Coronary artery (tissue), 2 donors: ENCODE results near the gene BAG5.
"Not testable (repeated sequence)": the region's sequence is repeated elsewhere in the genome, so short reads cannot be mapped to it uniquely, and the experiment has no call there.

Experiments used
- DNase-seq: peaks from one replicate; pipeline ENCODE4 v3.0.0-alpha.2; 2017; ENCODE audit warnings: low spot score
- H3K27ac ChIP-seq, 2 donors: fragments of 200-600 bp; sonication (generic); one replicate each; pipeline ENCODE4 v1.5.1; 2016 to 2019
- H3K4me3 ChIP-seq: fragments of 200-600 bp; sonication (generic); 2 replicates; pipeline ENCODE4 v1.5.1; 2016; ENCODE audit warnings: mild to moderate bottlenecking, moderate library complexity
- TF ChIP-seq, protein P1 (sequence below): fragments of 200-600 bp; sonication (generic); IDR thresholded peaks from one replicate; pipeline ENCODE4 v1.5.1; 2019; ENCODE audit warnings: antibody characterized with exemption

The BAG5 gene, protein sequence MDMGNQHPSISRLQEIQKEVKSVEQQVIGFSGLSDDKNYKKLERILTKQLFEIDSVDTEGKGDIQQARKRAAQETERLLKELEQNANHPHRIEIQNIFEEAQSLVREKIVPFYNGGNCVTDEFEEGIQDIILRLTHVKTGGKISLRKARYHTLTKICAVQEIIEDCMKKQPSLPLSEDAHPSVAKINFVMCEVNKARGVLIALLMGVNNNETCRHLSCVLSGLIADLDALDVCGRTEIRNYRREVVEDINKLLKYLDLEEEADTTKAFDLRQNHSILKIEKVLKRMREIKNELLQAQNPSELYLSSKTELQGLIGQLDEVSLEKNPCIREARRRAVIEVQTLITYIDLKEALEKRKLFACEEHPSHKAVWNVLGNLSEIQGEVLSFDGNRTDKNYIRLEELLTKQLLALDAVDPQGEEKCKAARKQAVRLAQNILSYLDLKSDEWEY

DNA sequence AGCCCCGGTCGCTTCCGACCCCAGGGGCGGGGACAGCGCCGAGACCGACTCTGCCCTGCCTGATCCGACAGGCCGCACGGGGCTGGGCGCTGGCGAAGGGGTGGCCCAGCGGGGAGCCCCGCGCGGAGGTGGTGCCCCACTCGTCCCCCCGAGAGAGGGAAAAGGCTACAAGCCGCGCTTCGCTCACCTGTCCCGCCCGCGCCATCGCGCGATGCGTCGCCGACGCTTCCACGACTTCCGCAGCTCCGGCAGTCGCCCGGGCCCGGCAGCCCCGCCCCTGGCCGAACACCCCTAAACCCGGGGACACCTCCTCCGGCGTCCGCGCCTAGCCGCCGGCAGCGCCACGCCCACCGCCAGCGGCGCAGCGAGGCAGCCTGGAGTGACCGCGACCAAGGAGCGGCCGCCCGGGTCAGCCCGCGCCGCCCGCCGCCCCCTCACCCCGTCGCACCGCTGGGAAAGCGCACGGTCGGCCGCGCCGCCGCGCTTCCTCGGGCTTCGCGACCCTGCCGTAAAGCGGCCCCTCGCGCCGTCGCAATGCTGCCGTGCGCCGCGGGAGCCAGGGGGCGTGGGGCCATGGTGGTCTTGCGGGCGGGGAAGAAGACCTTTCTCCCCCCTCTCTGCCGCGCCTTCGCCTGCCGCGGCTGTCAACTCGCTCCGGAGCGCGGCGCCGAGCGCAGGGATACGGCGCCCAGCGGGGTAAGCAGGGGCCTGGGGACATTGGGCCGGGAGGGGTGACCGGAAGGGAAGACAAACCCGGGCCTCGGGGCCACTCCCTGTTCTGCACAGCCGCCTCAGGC lies at the start of gene BAG5, which contains the start of gene COA8:
TSS of gene BAG5 (minus strand) at position 229 of the 797 bp plus-strand sequence. CDS start 1,493 bp downstream, outside the sequence.
TSS of gene COA8 (plus strand) at position 532 of the 797 bp plus-strand sequence. CDS start at position 574, 42 bp downstream.
- peak; percentile 88 for DNase-seq
- TF ChIP-seq, protein P1, sequence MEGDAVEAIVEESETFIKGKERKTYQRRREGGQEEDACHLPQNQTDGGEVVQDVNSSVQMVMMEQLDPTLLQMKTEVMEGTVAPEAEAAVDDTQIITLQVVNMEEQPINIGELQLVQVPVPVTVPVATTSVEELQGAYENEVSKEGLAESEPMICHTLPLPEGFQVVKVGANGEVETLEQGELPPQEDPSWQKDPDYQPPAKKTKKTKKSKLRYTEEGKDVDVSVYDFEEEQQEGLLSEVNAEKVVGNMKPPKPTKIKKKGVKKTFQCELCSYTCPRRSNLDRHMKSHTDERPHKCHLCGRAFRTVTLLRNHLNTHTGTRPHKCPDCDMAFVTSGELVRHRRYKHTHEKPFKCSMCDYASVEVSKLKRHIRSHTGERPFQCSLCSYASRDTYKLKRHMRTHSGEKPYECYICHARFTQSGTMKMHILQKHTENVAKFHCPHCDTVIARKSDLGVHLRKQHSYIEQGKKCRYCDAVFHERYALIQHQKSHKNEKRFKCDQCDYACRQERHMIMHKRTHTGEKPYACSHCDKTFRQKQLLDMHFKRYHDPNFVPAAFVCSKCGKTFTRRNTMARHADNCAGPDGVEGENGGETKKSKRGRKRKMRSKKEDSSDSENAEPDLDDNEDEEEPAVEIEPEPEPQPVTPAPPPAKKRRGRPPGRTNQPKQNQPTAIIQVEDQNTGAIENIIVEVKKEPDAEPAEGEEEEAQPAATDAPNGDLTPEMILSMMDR: no peak
- peak within 1 kb of the TSS; percentile 100 for H3K4me3 ChIP-seq
- peak within 1 kb of the TSS; percentile 89 to 99 for H3K27ac ChIP-seq

DNA sequence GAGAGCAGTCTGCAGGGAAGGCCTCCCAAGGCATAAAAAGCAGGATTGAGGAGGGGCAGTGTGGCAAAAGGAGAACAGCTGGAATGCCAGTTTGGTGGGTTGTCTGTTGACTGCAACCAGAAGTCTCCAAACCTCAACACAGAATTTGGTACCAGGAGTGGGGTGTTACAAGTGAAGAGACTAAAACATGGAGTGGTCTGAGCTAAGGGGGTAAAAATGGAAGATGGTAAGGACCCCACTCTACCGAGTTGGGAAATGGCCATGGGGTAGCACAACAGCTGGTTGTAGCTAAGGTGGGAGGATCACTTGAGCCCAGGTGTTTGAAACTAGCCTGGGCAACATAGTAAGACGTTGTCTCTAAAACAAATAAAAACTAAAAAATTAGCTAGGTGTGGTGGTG lies 48.8 kb upstream of the BAG5 start:
- no peak for DNase-seq
- no peak overlapping the region for H3K4me3 ChIP-seq
- H3K27ac ChIP-seq: no peak overlapping the region
- TF ChIP-seq, protein P1: no peak

DNA sequence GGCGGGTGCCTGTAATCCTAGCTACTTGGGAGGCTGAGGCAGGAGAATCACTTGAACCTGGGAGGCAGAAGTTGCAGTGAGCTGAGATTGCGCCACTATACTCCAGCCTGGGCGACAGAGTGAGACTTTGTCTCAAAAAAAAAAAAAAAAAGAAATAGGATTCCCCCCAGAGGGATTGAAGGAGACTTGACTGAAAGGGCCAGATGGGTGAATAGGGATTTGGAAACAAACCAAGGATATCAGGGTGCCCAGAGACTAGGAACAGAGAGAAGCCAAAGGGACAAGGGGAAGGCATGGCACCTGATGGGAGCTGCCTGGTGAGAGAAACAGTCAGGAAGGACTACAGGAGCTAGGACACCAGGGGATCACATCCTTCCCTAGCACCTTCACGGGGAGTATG lies 46.6 kb upstream of the BAG5 start:
- DNase-seq, H3K27ac ChIP-seq, H3K4me3 ChIP-seq: not testable (repeated sequence)

DNA sequence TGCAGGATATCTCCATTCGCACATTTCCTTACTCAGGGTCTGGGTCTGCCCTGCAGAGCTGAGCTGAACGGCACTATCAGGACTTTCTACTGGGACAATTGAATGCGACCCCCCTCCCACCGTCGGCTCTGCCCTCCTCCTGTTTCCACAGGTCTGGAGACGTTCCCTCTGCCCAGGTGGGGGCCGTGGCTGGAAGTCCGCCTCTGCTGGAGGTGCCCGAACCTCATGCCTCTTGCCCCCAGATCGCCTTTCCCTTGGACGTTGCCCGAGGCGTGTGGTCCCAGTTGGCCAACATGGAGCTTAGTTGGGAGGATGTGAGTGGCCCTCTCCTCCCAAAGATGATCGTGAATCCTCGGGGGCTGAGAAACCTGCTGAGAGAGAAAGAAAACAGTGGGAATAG lies 45.4 kb upstream of the BAG5 start:
- no peak for DNase-seq
- no peak overlapping the region for H3K27ac ChIP-seq
- peak overlapping the region; percentile 54 for H3K4me3 ChIP-seq
- TF ChIP-seq, protein P1: no peak

DNA sequence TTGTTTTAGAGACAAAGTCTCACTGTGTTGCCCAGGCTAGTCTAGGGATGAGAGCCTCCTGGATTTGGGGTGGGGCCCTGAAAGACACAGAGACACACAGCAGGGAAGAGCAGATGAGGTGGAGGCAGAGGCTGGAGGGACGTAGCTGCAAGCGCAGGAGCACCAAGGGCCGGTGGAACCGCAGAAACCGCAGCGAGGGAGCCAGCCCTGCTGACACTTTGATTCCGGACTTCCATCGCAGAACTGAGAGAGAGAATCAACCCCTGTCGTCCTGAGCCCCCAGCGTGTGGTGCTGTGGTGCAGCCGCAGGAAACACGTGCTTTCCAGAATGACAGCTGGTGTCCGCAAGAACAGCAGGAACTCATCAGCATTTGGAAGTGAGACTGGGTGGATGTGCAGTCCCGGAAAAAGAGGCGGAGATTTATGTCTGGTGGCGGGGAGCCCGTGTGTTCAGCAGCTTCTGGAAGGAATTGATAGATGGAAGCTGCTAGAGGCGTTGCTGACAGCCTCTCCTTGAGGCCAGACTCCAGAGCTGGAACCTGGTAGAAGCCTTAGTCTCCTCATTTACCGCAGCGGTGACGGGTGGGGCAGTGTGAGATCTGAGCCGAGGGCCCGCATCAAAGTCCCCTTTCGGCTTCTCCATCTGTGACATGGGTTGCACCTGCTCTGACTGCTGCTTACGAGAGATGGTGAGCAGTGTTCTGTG lies 44.7 kb upstream of the BAG5 start:
- H3K27ac ChIP-seq: no peak overlapping the region
- H3K4me3 ChIP-seq: peak overlapping the region; percentile 54
- peak; percentile 82 for DNase-seq
- TF ChIP-seq, protein P1: no peak

DNA sequence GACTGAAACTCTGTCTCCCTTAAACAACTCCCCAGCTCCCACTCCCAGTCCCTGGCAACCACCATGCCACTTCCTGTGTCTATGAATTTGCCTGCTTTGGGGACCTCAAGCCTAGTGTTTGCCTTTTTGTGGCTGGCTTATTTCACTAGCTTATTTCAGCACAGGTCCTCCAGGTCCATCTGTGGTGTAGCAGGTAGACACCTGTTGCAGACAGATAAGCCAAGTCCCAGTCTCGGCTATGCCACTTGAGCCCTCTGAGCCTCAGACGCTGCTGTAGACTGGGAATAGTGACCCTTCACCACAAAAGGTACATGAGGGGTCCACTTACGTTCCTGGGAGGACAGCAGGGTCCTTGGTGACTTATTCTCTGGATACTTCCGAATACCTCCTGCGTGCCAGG lies 42.2 kb upstream of the BAG5 start:
- Histone ChIP-seq H3K4me3 (no peak overlapping the region), H3K27ac (no peak overlapping the region)
- TF ChIP-seq, protein P1: no peak
- no peak for DNase-seq

DNA sequence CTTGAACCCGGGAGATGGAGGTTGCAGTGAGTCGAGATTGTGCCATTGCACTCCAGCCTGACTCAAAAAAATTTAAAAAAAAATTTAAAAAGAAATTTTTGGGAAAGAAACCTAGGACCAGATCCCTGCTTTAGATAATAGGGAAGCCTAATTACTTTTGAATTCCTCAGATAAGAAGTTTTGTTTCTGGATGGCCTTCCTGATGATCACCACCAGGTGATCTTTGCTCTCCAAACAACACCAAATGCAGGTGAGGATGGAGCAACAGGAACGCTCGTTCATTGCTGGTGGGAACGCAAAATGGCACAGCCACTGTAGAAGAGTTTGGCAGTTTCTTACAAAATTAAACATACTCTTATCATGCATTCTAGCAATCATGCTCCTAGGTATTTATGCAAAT lies 38.0 kb upstream of the BAG5 start:
- TF ChIP-seq, protein P1: no peak
- H3K4me3 ChIP-seq: no peak overlapping the region
- H3K27ac ChIP-seq: no peak overlapping the region
- DNase-seq: no peak
